Limb (tissue), 2 donors: ENCODE measurements around the gene BCDIN3D.

Experiments
- DNase-seq, 2 donors: peaks; one replicate each; pipeline ENCODE4 v3.0.0-alpha.2; 2016; ENCODE audit errors: extremely low spot score in 2 of 2

BCDIN3D gene

DNA sequence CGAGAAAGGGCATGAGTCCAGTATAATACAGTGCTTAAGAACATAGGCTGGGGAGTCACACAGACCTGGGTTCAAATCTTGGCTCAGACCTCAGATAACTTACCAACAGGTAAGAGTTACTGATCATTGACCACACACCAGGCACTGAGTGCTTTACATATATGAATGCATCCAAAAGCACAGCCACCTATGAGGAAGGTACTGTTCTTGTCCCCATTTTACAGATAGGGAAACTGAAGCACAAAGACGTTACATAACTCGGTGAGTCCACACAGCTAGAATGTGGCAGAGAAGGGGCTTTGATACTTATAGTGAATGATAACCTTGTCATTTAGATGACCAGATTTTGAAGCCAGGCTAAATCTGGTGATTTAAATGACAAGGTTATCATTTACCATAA, 33.2 kb upstream of the BCDIN3D start:
- no peak for DNase-seq

DNA sequence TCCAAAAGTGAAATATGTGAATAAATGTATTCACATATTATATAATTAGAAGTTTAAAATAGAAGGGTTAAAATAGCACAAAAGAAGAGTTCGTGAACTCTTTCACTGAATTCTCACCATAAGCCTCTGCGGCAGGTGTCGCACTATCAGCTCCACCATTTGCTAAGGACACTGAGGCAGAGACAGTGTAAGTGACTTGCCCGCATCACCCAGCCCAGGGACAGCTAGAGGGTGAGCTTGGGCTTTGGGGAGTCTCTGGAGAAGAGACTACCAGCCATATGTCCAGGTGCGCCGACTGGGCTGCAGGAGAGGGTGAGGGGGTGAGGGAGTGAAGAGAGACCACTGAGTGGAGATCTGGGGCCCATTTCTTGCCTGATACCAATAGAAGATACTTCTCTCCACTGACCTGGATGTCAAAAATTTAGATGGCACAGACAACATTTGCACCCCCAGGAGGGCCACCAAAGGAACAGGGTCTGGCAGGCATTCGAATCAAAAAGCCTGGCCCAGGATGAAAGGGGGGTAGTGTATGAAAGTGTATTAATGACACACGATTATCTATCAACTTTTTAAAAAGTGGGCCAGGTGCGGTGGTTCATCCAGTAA, 32.3 kb upstream of the BCDIN3D start:
- DNase-seq: no peak

DNA sequence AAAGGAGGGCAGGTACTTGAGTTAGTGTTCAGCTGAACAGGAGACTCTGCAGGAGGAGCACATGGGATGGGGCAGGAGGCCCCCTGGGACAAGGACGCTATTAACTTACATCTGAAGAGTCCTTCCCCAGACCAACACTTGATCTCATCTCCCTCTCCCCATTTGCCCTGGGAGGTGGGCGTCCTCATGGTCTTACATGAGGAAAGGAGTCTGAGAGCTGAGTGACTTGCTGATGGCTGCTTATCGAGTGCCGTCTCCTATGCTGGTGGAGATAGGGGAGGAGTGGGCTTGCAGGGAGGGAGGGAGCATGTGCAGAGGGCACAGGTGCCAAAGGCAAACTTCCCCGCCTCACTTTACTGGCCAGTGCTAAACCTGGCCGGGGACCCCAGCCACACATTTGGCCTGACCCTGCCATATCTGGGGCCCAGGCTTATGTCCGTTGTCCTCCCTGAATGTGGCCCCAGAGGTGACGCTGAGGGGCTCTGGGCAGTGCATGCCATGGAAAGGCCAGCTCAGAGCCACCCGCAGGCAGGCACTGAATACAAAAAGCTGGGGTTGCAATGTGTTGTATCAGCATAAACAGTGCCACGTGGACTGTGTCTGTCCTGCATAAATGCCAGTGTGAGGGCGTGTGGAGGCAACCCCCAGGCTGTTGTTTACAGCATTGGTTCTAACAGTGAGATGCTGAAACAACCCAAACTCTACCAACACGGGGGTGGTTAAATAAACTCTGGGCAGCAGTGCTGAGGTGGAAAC, 31.4 kb upstream of the BCDIN3D start:
- no peak for DNase-seq

DNA sequence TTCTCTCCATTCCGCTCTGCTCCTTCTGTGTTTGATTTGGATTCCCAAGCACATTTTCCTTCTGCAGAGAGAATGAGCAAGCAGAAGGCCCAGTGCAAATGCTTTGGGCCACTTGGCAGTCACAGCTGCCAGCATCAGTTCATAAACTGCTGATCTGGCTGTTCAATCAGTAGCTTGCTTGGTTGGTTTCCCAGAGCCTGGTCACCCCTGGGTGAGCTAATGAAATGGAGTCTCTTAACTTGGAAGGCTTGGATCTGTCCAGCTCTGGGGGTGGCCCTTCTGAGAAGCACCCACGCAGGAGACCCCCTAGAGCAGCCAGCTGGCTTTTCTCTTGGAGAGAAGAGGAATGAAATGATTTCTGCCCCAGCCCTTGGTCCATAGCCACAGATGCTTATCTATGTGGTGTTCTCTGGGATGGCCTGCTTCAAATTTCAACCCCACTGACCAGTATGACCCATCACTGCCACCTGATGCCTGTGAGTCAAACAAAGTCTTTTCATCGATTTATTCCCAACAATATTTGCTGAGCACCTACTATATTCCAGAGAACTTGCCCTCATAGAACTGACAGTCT, 30.5 kb upstream of the BCDIN3D start:
- peak in 1 of 2 donors; percentile 29 for DNase-seq

DNA sequence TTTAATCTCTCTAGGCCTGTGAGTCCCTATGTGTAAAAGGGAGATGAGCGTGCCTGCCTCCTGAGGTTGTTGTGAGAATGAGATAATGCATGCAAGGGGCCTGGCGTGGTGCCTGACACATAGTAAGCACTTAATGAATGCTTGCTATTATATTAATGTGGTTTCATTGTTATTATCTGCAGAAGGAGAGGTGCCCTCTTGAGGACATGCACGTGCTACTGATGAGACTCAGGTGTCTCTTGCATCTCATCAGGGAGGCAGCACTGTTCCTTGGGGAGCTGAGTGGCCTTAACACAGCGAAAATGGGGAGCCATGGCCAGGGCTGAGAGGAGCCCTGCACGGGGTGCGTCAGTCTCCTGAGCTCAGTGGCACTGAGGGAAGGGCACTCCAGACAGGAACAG, 29.9 kb upstream of the BCDIN3D start:
- DNase-seq: no peak

DNA sequence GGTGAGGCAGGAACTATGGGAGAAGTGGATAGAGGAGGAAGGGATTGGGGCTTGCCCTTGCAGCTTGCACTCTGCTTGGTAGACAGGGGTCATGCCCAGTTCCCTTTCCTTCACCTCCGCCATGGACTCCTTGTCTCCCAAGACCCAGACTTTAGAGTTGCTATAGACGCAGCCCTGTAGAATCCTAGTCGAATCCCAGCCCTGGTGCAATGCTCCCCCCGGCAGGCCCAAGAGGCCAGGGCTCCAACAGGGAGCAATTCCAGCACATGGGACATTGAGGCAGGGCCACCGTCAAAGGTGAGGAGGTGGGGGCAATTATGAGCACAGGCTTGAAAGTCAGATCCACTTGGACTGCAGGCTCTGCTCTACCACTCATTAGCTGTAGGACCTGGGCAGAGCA, 29.5 kb upstream of the BCDIN3D start:
- no peak for DNase-seq

DNA sequence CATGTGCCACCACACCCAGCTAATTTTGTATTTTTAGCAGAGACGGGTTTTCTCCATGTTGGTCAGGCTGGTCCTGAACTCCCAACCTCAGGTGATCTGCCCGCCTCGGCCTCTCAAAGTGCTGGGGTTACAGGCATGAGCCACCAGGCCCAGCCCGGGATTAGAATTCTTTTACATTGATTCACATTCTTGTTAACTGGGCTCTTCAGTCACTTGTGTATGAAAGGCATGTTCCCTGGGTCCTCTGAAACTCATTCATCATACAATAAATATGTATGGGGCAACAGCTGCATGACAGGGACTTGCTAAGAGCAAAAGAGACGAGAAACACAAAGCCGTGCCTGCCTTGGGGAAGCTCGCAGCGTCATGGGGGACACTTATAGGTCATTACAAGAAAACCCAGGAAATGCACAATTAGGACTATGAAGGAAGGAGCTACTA, 28.9 kb upstream of the BCDIN3D start:
- peak in 1 of 2 donors; percentile 24 for DNase-seq

DNA sequence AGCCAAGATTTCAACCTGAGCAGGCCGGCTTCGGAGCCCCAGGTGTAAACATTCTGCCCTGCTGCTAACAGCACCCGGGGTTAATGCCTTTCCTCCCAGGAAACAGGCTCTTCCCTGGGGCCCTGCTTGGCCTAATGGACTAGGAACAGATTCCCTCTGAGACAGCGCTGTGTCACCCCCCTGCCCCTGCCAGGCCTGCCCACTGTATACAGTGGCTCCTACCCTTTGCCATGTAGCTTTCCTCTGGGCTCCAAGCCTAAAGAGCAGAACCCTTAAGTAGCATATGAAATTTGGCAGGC, 28.3 kb upstream of the BCDIN3D start:
- DNase-seq: no peak

DNA sequence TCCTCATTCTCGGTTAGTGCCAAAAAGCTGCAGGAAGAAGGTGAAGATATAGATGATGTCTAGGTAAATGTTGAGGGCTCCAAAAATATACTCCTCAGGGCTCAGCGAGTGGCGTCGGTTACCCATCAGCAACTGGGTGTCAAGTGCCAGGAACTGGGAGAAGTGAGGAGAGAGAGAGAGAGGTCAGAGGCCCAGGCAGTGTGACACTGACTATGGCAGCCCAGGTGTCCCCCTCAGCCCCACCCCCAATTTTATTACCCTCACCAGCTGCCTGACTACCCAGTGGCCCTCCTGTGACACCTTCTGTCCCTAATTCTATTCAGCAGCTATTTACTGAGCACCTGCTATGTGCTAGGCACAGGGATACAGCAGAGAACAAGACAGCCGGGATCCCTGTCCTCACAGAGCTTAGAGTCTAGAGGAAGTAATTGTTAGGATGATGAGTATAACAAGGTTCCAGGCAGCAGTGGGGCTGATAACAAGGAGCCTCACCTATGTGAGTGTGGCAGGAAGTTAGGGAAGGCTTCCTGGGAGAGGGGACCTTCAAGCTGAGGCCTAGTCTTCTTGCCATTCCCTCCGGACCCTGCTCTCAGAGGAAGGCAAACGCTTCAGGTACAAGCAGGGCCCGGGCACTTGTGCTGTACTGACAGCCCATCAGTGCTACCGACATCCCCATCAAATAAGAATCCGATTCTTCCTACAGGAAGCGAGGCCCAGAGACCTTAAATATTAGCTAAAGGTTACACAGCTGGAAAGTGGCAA, 27.8 kb upstream of the BCDIN3D start:
- DNase-seq: no peak

DNA sequence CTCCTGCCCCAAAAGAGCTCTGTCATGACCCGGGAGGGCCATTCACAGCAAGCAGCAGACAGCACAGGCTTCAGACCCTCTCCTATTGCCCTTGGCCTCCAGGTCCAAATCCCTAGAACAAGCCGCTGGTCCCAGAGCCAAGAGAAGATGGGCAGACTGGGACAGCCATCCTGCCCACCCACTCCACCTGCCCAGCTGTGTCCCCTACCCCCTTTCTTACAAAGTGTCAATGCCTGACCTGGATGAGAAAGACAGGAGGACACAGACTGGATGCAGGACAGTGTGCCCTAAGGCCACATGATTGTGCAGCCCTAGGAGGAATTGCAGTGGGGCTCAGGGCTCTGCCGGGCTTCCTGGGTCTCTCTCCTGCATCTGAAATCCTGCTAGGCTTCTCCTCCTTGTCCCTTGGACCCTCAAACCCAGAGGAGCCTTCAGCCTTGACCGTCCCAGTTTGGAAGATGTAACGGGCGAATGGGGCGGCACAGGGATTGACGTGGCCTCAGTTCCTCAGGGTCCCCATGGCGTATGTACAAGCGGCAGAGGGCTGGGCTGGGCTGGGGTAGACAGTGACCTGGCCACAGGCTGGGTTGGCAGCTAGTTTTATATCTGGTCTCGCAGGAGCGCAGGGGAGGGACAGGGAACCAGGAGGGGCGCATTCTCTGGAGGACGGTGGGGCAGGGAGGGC, 27.1 kb upstream of the BCDIN3D start:
- no peak for DNase-seq

DNA sequence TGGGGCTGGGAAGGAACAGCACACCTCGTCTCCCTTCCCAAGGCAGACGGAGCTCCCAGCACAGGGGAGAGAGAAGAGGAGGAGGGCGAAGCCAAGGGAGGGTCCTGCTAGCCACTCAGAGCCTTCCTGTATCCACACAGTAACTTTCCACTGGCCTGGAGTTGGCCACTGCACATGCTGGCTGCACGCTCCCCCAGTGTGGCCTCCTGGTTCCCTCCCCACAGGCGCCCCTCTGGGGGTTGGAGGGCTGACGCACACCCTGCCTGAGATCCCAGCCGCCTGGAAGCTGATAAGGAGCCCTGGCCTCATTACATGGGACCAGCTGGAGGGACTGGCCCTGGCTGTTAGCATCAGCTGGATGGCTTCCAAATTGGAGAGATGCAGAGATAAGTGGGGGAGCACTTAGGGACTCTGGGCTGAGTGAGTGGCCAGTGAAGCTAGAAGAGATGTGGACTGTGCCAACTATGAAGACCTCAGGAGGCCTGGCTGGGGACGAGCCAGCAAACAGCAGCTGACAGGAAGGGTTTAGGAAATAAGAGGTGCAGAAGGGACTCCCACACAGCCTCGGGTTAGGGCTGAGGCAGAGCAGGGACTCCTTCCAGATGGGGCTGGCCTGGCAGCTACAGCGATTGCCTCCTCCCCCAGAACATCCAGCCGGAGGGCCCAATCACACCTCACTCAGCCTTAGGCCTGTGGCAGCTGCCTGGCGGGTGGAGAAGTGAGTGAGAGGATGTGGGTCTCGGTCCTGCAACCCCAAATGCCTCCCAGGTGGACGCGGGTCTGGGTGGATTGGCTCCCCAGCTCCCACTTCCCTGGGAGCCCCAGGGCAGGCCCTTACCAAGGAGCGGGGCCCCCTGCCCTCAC, 26.3 kb upstream of the BCDIN3D start:
- DNase-seq: peak; percentile 80 to 88

DNA sequence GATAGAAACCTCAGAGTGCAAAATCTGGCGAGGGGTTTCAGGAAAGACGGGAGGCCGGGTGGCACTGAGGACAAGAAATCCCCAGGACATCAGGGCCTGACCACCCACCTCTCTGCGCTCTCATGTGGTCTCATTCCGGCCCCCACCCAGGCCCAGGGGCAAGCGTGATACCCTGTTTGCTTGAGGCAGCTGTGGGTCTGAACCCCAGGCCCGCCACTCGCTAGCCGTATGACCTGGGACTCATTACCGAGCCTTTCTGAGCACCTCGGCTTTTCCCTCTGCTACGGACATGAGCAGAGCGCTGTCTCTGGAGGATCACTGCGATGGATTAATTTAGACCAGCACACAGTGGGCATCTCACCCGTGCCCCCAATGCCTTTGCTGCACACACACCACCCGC, 25.5 kb upstream of the BCDIN3D start:
- DNase-seq: no peak

DNA sequence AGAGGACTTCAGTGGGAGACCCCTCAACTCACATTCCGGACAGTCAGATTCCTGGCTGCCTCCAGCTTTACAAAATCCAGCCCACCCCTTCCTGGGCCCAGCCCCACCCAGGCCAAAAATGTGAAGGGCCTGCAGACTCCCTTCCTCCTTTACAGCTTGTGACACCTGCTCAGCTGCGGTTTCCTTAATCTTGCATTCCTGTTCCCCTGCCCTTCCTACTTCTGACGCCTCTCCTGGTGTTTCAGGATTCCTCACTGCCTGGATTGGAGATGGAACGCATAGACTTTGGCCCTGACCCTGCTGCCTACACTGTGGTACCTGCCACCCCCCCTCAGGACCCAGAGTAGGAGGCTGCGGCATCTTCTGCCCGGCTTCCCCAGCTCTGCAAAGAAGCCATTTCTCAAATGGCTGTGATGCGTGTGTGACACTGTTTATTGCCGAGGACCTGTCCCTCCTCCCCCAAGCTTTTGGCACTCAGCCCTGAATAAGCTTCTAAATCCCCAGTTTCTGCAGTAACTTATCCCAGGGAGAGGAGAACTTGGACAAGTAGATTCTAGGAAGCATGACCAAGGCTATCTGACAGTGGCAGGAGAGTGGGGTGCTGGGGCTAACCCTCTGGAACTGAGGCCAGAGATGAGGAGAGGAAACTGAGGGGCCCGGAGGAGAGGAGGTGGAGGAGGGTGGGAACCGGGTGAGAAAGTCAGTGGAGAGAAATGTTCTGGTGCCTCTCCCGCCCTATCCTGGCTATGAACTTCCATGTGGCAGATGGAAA, 24.9 kb upstream of the BCDIN3D start:
- no peak for DNase-seq

DNA sequence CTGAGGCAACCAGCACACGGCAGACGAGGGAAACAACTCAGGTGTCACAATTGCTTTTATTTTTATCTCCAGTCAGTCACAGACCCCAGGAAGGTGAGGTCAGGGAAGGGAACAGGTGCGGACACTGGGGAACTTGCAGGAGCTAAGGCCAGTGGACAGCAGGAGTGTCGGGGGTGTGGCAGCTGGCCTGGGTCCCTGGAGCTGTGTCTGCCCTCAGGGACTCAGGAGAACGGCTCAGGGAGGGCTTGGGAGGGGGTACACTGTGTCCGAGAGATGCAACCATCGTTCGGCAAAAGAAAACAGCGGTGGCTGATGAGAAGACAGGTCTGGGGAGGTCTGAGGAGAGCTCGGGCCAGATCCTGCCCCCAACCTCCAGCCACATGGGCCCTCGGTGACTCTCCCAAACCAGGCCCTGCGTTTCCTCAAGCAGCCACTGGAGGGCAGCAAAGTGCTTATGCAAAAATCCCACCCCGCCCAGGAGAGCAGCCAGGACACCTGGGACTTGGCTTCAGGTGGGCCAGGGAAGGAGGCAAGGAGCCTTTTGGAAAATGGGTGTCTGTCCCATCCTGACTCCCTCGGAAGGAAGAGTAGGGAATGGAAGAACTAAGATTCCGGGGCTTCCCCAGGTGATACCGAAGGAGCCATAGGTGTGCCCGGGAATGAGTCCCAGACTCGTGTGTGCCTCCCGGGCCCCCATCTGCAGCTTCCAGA, 24.1 kb upstream of the BCDIN3D start:
- DNase-seq: peak; percentile 50 to 85

DNA sequence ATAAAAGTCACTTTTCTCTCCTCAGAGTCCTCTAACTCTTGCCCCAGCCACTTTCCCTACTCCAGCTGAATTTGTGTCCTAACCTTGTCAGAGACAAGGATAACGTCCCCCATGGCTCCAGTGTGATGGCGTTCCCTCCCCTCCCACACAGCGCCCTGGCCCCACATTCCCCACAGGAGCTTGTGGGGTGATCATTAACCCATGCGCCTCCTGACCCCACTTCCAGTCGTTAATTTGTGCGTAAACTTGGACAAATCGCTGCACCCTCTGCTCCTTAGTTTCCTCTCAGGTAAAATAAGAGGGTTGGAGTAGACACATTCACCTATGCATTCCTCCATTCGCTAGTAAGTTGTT, 22.9 kb upstream of the BCDIN3D start:
- no peak for DNase-seq

DNA sequence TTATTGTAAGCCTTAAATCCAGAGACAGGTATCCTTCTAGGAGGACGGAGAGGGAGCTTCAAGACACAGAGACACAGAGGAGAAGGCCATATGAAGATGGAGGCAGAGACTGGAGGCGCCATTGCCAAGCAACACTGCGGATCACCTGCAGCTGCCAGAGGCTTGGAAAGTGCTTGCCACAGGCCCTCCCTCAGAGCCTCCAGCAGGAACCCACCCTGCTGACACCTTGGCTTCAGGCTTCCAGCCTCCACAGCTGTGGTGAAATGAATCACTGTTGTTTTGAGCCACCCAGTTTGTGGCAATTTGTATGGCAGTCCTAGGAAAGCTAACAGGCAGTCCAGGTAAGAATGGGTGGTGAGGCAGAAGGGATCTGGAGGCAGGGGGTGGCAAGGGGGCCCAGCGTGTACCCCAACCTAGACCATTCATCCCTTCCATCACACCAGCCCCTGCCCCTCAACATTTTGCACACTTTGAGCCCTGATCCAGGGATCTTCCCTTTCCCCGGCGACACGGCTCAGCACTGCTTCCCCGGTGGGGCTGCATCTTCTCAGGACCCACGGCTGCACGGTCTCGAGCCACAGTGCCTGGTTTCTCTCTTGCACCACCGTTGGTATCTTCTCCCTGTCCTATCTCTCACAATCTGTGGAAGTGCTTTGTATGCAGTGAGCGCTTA, 22.3 kb upstream of the BCDIN3D start:
- no peak for DNase-seq

DNA sequence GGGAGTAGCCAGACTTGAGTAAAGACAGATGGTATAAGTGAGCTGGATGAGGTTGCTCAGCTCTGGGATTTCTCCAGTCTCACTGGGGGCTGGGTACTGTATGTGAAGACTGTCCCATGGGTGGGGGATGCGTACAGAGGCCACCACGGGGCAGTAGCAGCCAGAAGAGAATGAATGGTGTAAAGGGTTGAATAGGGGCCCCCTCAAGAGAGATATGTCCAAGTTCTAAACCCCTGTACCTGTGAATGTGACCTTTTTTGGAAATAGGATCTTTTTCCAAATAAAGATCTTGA, 21.8 kb upstream of the BCDIN3D start:
- DNase-seq: no peak

DNA sequence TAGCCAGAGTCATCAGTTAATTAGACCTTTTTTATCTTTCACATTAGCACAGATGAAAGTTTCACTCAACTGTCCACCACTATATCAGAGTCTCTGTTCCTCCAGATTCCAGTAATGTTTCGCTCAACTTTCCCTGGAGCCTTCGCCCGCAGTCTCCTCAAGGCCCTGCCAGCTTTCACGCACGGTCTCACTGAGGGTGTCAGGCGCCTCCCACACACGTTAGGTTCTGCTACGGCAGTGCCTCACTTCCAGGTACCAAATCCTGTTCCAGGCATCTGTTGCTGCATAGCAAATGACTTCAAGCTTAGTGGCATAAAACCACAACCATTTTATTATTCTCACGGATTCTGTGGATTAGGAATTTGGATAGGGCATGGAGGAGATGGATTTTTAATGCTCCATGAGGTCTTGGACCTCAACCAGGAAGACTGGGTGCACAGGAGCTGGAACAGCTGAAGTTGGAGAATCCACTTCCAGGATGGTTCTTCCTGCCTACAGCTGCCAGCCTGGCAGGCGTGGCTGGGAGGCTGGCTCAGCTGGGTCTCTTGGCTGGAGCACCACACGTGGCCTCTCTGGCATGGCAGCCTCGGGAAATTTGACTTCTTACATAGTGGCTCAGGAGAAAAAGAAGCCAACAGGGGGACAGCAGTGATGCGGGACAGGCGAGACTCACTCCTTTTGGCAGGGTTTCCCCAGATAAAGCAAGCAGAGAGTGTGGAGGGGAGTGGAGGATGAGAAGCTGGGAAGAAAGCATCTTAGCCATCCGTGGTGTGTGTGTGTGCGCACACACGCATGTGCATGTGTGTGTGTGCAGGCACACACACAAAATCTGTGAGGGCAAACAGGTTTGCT, 21.3 kb upstream of the BCDIN3D start:
- DNase-seq: peak; percentile 41 to 55
